ENCODE results near the gene KCNN1.

DNA sequence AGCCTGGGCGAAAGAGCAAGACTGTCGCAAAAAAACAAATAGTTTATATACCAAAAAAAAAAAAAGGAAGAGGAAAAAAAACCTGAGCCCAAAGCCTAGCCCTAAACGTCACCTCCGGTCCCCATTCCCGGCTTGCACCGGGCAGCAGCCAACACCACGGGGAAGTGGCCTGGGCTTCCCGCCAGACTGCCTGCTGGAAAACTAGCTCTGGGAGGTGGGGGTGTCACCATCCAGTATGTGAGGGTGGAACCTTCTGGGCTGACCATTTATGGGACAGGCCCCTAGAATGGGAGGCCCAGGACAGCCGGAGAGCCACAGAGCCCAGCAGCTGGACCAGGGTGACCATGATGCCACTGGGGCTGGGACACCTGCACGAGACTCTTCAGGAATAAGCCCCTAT, 82.5 kb downstream of the KCNN1 start:
- TF ChIP-seq, protein P1, sequence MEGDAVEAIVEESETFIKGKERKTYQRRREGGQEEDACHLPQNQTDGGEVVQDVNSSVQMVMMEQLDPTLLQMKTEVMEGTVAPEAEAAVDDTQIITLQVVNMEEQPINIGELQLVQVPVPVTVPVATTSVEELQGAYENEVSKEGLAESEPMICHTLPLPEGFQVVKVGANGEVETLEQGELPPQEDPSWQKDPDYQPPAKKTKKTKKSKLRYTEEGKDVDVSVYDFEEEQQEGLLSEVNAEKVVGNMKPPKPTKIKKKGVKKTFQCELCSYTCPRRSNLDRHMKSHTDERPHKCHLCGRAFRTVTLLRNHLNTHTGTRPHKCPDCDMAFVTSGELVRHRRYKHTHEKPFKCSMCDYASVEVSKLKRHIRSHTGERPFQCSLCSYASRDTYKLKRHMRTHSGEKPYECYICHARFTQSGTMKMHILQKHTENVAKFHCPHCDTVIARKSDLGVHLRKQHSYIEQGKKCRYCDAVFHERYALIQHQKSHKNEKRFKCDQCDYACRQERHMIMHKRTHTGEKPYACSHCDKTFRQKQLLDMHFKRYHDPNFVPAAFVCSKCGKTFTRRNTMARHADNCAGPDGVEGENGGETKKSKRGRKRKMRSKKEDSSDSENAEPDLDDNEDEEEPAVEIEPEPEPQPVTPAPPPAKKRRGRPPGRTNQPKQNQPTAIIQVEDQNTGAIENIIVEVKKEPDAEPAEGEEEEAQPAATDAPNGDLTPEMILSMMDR (conservative IDR thresholded peaks at IDR 0.05 in 1 of 2, IDR thresholded peaks at IDR 0.05 in 1 of 2; ENCODE audit: low read depth in 1 of 2, low read length in 2 of 2) = no peak
- TF ChIP-seq EZH2 (IDR thresholded peaks at IDR 0.05; ENCODE audit: low read length, missing control alignments) = no peak
